Common myeloid progenitor, CD34-positive (primary cell): ENCODE results near the gene MTREX.

Source experiments
- CTCF ChIA-PET: fragments of 350-600 bp; sonication (Branson Sonifier 250); formaldehyde crosslinking; loops from one replicate; lab custom pipeline; 2021; ENCODE audit warnings: antibody characterized with exemption; lab: Charles Lee
- POLR2A ChIA-PET: fragments of 350-600 bp; sonication (Branson Sonifier 250); formaldehyde crosslinking; loops from one replicate; lab custom pipeline; 2021; ENCODE audit warnings: antibody characterized with exemption; lab: Charles Lee
- DNase-seq, 3 donors: peaks; one replicate each; pipeline versions ENCODE4 v3.0.0 to v3.0.0-alpha.2; 2013
- H3K27ac ChIP-seq, 2 experiments: 1 replicate in 1 of 2; 2 replicates in 1 of 2; pipeline ENCODE4 v1.7.0; 2013; ENCODE audit warnings: inconsistent platforms in 2 of 2, low read length in 2 of 2, mild to moderate bottlenecking in 2 of 2, low read depth in 1 of 2, moderate library complexity in 1 of 2; ENCODE audit not compliant: severe bottlenecking in 2 of 2, insufficient read depth in 1 of 2, poor library complexity in 1 of 2
- H3K27me3 ChIP-seq, 5 experiments: replicated peaks in 2 of 5; 1 replicate in 3 of 5; 2 replicates in 2 of 5; pipeline versions ENCODE4 v1.6.1 to v1.7.0; 2013; ENCODE audit warnings: low read length in 4 of 5, mild to moderate bottlenecking in 2 of 5, moderate library complexity in 2 of 5, inconsistent platforms in 1 of 5; ENCODE audit not compliant: insufficient read depth in 5 of 5, control insufficient read depth in 4 of 5
- H3K36me3 ChIP-seq, 4 experiments: 1 replicate in 2 of 4; 2 replicates in 2 of 4; pipeline versions ENCODE4 v1.6.1 to v1.7.0; 2013; ENCODE audit warnings: low read length in 3 of 4, control low read depth in 1 of 4, mild to moderate bottlenecking in 1 of 4; ENCODE audit not compliant: control insufficient read depth in 4 of 4, insufficient read depth in 4 of 4
- H3K4me1 ChIP-seq, 4 experiments: 1 replicate in 3 of 4; 2 replicates in 1 of 4; pipeline versions ENCODE4 v1.6.1 to v1.7.1; 2013; ENCODE audit warnings: low read length in 3 of 4, mild to moderate bottlenecking in 3 of 4, control low read depth in 1 of 4, inconsistent platforms in 1 of 4, moderate library complexity in 1 of 4; ENCODE audit not compliant: control insufficient read depth in 4 of 4, insufficient read depth in 4 of 4; ENCODE audit errors: control extremely low read depth in 1 of 4
- H3K4me3 ChIP-seq, 7 experiments: 1 replicate in 4 of 7; 2 replicates in 3 of 7; pipeline versions ENCODE4 v1.5.1 to v1.7.0; 2013; ENCODE audit warnings: mild to moderate bottlenecking in 7 of 7, low read length in 6 of 7, moderate library complexity in 6 of 7, inconsistent platforms in 2 of 7, low read depth in 2 of 7, control low read depth in 1 of 7; ENCODE audit not compliant: insufficient read depth in 4 of 7, control insufficient read depth in 1 of 7; ENCODE audit errors: extremely low read depth in 1 of 7
- H3K9me3 ChIP-seq, 5 experiments: 1 replicate in 4 of 5; 2 replicates in 1 of 5; pipeline versions ENCODE4 v1.6.1 to v1.7.1; 2013; ENCODE audit warnings: low read length in 4 of 5, mild to moderate bottlenecking in 2 of 5, inconsistent platforms in 1 of 5, low read depth in 1 of 5, moderate library complexity in 1 of 5; ENCODE audit not compliant: control insufficient read depth in 4 of 5, insufficient read depth in 2 of 5; ENCODE audit errors: control extremely low read depth in 1 of 5
- WGBS: methylation state at CpG from one replicate; pipeline ENCODE4 v1.1.5; 2013; ENCODE audit not compliant: insufficient coverage; 5-methylcytosine and 5-hydroxymethylcytosine counted together

The MTREX gene

GRCh38 chr5:55385846-55386245 is 78.1 kb downstream of the MTREX start:
- ChIA-PET CTCF (no interaction called here), POLR2A (no interaction called here)
- H3K27me3 ChIP-seq: no peaks in the 10 kb centered on the region
- no peak overlapping the region for H3K27ac ChIP-seq
- no peaks in the 10 kb centered on the region for H3K4me1 ChIP-seq
- no CpG with 5 or more reads among the region's 3 CpGs for WGBS
- H3K9me3 ChIP-seq: peaks cover 2 to 15% (median 7%) of the 10 kb centered on the region in 5 experiments
- peaks cover 23 to 62% (median 41%) of the 10 kb centered on the region in 4 experiments for H3K36me3 ChIP-seq
- DNase-seq: no peak
- H3K4me3 ChIP-seq: no peak overlapping the region

- Histone ChIP-seq H3K27me3 (no peaks in the 10 kb centered on the region), H3K27ac (no peak overlapping the region), H3K9me3 (peaks cover 1 to 15% (median 7%) of the 10 kb centered on the region in 5 experiments), H3K4me3 (no peak overlapping the region), H3K36me3 (peaks cover 23 to 63% (median 43%) of the 10 kb centered on the region in 4 experiments), H3K4me1 (no peaks in the 10 kb centered on the region)
- ChIA-PET POLR2A (no interaction called here), CTCF (interaction anchor here (1.1 kb wide), 1 partner anchor 16 kb away, joined by 3 read pairs; no protein-coding TSS in a partner anchor)
- no CpG with 5 or more reads among the region's 1 CpG for WGBS
- no peak for DNase-seq
These were observed 78.6 kb downstream of the MTREX start for GRCh38 chr5:55386356-55386755.

GRCh38 chr5:55387865-55388264 is 80.1 kb downstream of the MTREX start:
- peaks cover 19 to 66% (median 48%) of the 10 kb centered on the region in 4 experiments for H3K36me3 ChIP-seq
- H3K27me3 ChIP-seq: no peaks in the 10 kb centered on the region
- no peak overlapping the region for H3K4me3 ChIP-seq
- no peak overlapping the region for H3K27ac ChIP-seq
- DNase-seq: no peak
- peaks cover 0 to 22% (median 13%) of the 10 kb centered on the region in 5 experiments for H3K9me3 ChIP-seq
- CTCF ChIA-PET: no interaction called here
- no peaks in the 10 kb centered on the region for H3K4me1 ChIP-seq
- POLR2A ChIA-PET: interaction anchor here (0.6 kb wide), 1 partner anchor 1861 kb away, joined by 4 read pairs; no protein-coding TSS in a partner anchor
- 100% methylated on average over 1 of the region's 2 CpGs for WGBS

GRCh38 chr5:55391707-55392106 is 83.9 kb downstream of the MTREX start:
- Histone ChIP-seq H3K27me3 (no peaks in the 10 kb centered on the region), H3K27ac (no peak overlapping the region), H3K4me3 (no peak overlapping the region), H3K36me3 (peaks cover 21 to 56% (median 35%) of the 10 kb centered on the region in 4 experiments), H3K9me3 (peaks cover 0 to 15% (median 12%) of the 10 kb centered on the region in 5 experiments), H3K4me1 (no peaks in the 10 kb centered on the region)
- ChIA-PET CTCF (interaction anchor here (1.4 kb wide), 1 partner anchor 10 kb away, joined by 7 read pairs; no protein-coding TSS in a partner anchor), POLR2A (no interaction called here)
- no peak for DNase-seq
- no CpG with 5 or more reads among the region's 2 CpGs for WGBS

GRCh38 chr5:55392669-55393068 is 84.9 kb downstream of the MTREX start:
- Histone ChIP-seq H3K4me3 (no peak overlapping the region), H3K36me3 (peaks cover 21 to 54% (median 33%) of the 10 kb centered on the region in 4 experiments), H3K9me3 (peaks cover 0 to 15% (median 12%) of the 10 kb centered on the region in 5 experiments), H3K27ac (no peak overlapping the region), H3K27me3 (no peaks in the 10 kb centered on the region), H3K4me1 (no peaks in the 10 kb centered on the region)
- WGBS: 100% methylated on average over 1 of the region's 1 CpG
- no peak for DNase-seq
- POLR2A ChIA-PET: interaction anchor here (0.6 kb wide), 1 partner anchor 172 kb away, joined by 6 read pairs; no protein-coding TSS in a partner anchor
- CTCF ChIA-PET: interaction anchor here (1.1 to 1.4 kb wide), 3 partner anchors 9 to 299 kb away, joined by 3 to 7 read pairs (median 4); no protein-coding TSS in a partner anchor

GRCh38 chr5:55393501-55394175 is 85.8 kb downstream of the MTREX start:
- peaks cover 0 to 15% (median 12%) of the 10 kb centered on the region in 5 experiments for H3K9me3 ChIP-seq
- H3K36me3 ChIP-seq: peaks cover 18 to 51% (median 32%) of the 10 kb centered on the region in 4 experiments
- H3K27me3 ChIP-seq: no peaks in the 10 kb centered on the region
- CTCF ChIA-PET: interaction anchor here (1.1 to 1.4 kb wide), 2 partner anchors 12 to 298 kb away, joined by 3 to 4 read pairs; no protein-coding TSS in a partner anchor
- WGBS: no CpG with 5 or more reads among the region's 2 CpGs
- DNase-seq: no peak
- H3K27ac ChIP-seq: no peak overlapping the region
- H3K4me1 ChIP-seq: no peaks in the 10 kb centered on the region
- no peak overlapping the region for H3K4me3 ChIP-seq
- POLR2A ChIA-PET: no interaction called here

DNA sequence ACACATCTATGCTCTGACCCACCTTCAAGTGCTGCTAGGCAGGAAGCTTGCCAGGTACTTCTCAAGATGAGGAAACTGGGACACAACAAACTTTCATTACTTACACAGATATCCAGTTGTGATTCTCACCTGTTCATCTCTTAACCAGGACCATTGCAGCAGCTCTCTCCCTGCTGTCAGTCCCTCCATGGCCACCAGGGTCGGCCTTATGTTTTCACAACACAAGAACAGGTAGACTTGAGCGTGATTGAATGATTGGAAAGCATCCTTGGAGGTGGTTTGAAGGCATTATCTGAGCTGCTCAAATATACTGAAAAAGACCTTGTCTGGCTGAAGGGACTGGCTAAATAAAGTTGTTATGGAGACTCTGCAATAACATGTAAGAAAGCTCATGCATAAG is 94.4 kb downstream of the MTREX start:
- no peaks in the 10 kb centered on the region for H3K27me3 ChIP-seq
- H3K9me3 ChIP-seq: no peaks in the 10 kb centered on the region
- 88% methylated on average over 2 of the region's 2 CpGs for WGBS
- POLR2A ChIA-PET: no interaction called here
- H3K4me3 ChIP-seq: no peak overlapping the region
- H3K36me3 ChIP-seq: peaks cover 21 to 63% (median 28%) of the 10 kb centered on the region in 4 experiments
- peak in 2 of 3 donors; percentile 6 to 8 for DNase-seq
- no peaks in the 10 kb centered on the region for H3K4me1 ChIP-seq
- CTCF ChIA-PET: interaction anchor here (0.8 to 2.4 kb wide), 7 partner anchors 8 to 290 kb away, joined by 3 to 7 read pairs (median 4); no protein-coding TSS in a partner anchor
- H3K27ac ChIP-seq: no peak overlapping the region
